ENCODE data around the gene DNM1L. TPM values are rescaled to one million over a fixed set of nuclear protein-coding genes. Genes with fewer than 3 reads are reported as not detected.

Gene DNM1L
- total RNA-seq, 1 experiment from 2014 or later: 112 TPM

DNA sequence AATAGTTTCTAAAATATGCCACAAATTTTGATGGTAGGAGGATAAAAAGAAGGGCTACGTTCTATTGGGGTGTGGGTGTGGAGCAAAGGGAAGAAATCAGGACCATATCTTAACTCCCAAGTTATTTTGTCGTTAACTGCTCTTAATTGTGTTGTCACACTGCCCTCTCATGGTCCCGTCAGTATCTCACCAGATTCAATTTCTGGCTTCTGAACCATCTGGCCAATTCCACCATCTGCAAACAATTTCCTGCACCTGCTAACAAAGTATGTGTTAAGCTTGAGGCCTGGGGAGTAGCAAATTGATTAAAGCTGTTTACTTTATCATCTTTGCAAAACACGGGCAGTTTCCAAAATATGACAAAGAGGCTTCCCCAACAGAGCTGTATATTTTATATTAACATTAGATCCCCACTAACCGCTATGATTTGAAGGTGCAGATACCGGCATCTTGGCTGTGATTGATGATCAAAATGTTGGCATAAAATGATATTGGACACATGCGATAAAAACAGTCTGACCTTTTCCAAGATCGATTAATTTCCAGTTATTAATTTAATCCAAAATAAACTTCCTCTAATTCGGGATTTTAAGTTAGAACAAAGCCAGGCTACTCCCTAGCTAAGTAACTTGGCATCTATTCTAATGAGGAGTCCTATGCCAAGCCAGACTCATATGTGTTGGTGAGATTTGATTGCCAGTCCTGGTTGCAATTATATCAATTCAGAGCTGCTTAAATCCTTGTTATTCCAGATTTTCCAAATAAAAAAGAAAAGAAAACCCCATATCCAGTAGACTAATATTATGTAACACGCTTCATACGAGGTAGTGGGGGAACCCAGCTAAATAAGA, 6.9 kb upstream of the DNM1L start:
- CTCF ChIA-PET: interaction anchor here (0.7 to 1.2 kb wide), 3 partner anchors 16 to 1018 kb away, joined by 3 to 4 read pairs (median 3); no protein-coding TSS in a partner anchor
- H3K4me2 ChIP-seq: no peak overlapping the region
- intact Hi-C loops (cut with micrococcal nuclease; ENCODE audit: unreplicated experiment): loop anchor here (1.0 to 10.0 kb wide), 2 partner anchors 307 to 607 kb away; no protein-coding TSS in a partner anchor

DNA sequence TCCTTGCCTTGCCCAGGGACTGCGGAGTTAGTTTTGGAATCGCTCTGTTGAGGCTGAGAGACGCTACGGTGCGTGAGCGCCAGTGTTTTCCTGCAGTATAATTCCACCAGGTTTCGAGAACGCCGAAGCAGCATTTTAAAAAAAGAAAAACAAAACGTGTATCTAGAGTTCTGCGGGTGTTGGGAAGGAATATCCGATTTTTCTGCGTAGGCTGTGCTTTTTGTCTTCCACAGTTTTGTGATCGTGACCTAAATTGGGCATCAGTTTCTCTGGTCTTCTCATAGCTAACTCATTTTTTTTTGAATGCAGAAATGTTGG, 778 bp downstream of the DNM1L start:
- Histone ChIP-seq H3K27ac (peak overlapping the region; percentile 71), H3K9me3 (ENCODE audit: insufficient read depth, low read depth) (no peaks in the 10 kb centered on the region), H3K36me3 (ENCODE audit: low read depth) (0 out of 2 replicates have a peak, but pooled peaks cover 6% of the 10 kb centered on the region), H3K9me2 (ENCODE audit: insufficient read depth) (no peaks in the 10 kb centered on the region), H3K4me2 (peak overlapping the region; percentile 94), H2AFZ (peak overlapping the region; percentile 86), H3F3A (ENCODE audit: insufficient read depth, low read depth) (peaks cover 21% of the 10 kb centered on the region; the same call in 1 of the 2 replicates), H3K79me2 (ENCODE audit: low read depth) (peaks cover 53% of the 10 kb centered on the region), H3K27me3 (ENCODE audit: insufficient read depth, low read depth) (no peaks in the 10 kb centered on the region), H4K20me1 (ENCODE audit: insufficient read depth) (no peaks in the 10 kb centered on the region; the same call in none of the 2 replicates), H3K4me1 (replicated peaks; ENCODE audit: insufficient read depth) (peaks cover 26% of the 10 kb centered on the region), H3K4me3 (peak overlapping the region; percentile 82)
- BruUV-seq (replicated peaks): no TSS peak
- no peak for TF ChIP-seq EZH2 (IDR thresholded peaks at IDR 0.05; ENCODE audit: low read depth)
- no peak for TF ChIP-seq CTCF (conservative IDR thresholded peaks at IDR 0.05)
- ChIA-PET CTCF (no interaction called here), POLR2A (ENCODE audit: unreplicated experiment) (interaction anchor here (0.6 kb wide), 1 partner anchor 74 kb away, joined by 39 read pairs; no protein-coding TSS in a partner anchor)
- DNase-seq: no peak
- intact Hi-C loops (cut with micrococcal nuclease; ENCODE audit: unreplicated experiment): loop anchor here (1.0 to 10.0 kb wide), 7 partner anchors 75 to 1342 kb away; partner anchors contain the start of genes ALG10, ETFBKMT, FGD4 and YARS2

More for the DNA sequence above, 6.9 kb upstream of the DNM1L start:
- H3K4me3 ChIP-seq: no peak overlapping the region
- POLR2A ChIA-PET (ENCODE audit: unreplicated experiment): interaction anchor here (0.7 kb wide), 1 partner anchor 716 kb away, joined by 8 read pairs; no protein-coding TSS in a partner anchor
- H3K9me2 ChIP-seq (ENCODE audit: insufficient read depth): no peaks in the 10 kb centered on the region
- H3K9me3 ChIP-seq (ENCODE audit: insufficient read depth, low read depth): peaks cover 7% of the 10 kb centered on the region
- no peaks in the 10 kb centered on the region for H3K27me3 ChIP-seq (ENCODE audit: insufficient read depth, low read depth)
- TF ChIP-seq EZH2 (IDR thresholded peaks at IDR 0.05; ENCODE audit: low read depth): no peak
- peak; percentile 68 for TF ChIP-seq CTCF (conservative IDR thresholded peaks at IDR 0.05)
- peak in 1 of 2 experiments; percentile 21 for DNase-seq
- H3K27ac ChIP-seq: no peak overlapping the region
- no peaks in the 10 kb centered on the region for H3F3A ChIP-seq (ENCODE audit: insufficient read depth, low read depth)
- no TSS peak for BruUV-seq (replicated peaks)
- H4K20me1 ChIP-seq (ENCODE audit: insufficient read depth): no peaks in the 10 kb centered on the region
- H3K36me3 ChIP-seq (ENCODE audit: low read depth): no peaks in the 10 kb centered on the region
- no peaks in the 10 kb centered on the region for H3K79me2 ChIP-seq (ENCODE audit: low read depth)
- H3K4me1 ChIP-seq (replicated peaks; ENCODE audit: insufficient read depth): no peaks in the 10 kb centered on the region
- no peak overlapping the region for H2AFZ ChIP-seq

DNA sequence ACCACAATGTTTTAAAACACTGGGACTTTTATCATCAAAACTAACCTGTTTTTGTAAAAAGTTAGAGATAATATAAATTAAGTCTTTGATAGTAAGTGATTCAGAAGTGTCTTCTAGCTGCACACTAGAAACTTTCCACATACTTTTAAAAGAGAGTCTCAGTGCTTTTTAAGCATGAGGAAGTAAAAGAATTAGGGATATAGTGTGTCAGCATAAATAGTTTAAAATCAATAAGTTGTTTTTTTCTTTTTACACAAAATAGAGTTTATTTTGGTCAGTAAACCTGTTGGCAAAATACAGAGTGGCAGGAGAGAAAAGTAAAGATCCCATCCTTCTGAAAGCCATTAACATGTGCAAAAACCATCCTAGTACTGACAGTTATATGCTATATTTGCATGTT, 1.7 kb downstream of the DNM1L start:
- H3K4me2 ChIP-seq: peak overlapping the region; percentile 94
- intact Hi-C loops (cut with micrococcal nuclease; ENCODE audit: unreplicated experiment): no loop called here
- H4K20me1 ChIP-seq (ENCODE audit: insufficient read depth): no peaks in the 10 kb centered on the region; the same call in none of the 2 replicates
- H3F3A ChIP-seq (ENCODE audit: insufficient read depth, low read depth): peaks cover 21% of the 10 kb centered on the region; the same call in 1 of the 2 replicates
- no TSS peak for BruUV-seq (replicated peaks)
- peaks cover 26% of the 10 kb centered on the region for H3K4me1 ChIP-seq (replicated peaks; ENCODE audit: insufficient read depth)
- ChIA-PET POLR2A (ENCODE audit: unreplicated experiment) (interaction anchor here (0.6 kb wide), 1 partner anchor 11 kb away, joined by 3 read pairs; no protein-coding TSS in a partner anchor), CTCF (no interaction called here)
- H3K27ac ChIP-seq: peak overlapping the region; percentile 71
- 0 out of 2 replicates have a peak, but pooled peaks cover 6% of the 10 kb centered on the region for H3K36me3 ChIP-seq (ENCODE audit: low read depth)
- H3K79me2 ChIP-seq (ENCODE audit: low read depth): peaks cover 62% of the 10 kb centered on the region
- no peaks in the 10 kb centered on the region for H3K27me3 ChIP-seq (ENCODE audit: insufficient read depth, low read depth)
- peak overlapping the region; percentile 82 for H3K4me3 ChIP-seq
- no peak for TF ChIP-seq CTCF (conservative IDR thresholded peaks at IDR 0.05)
- 0 out of 2 replicates have a peak overlapping the region, but pooled peaks have one; percentile 86 for H2AFZ ChIP-seq
- H3K9me3 ChIP-seq (ENCODE audit: insufficient read depth, low read depth): no peaks in the 10 kb centered on the region
- DNase-seq: no peak
- H3K9me2 ChIP-seq (ENCODE audit: insufficient read depth): no peaks in the 10 kb centered on the region

Measured in PC-9 (cell line).